ENCODE results near the gene FLCN.

FLCN gene

GRCh38 chr17:17180741-17181525, 56.0 kb downstream of the FLCN start:
- no peak for TF ChIP-seq CTCF (IDR thresholded peaks at IDR 0.05; ENCODE audit: low read depth, low read length)
- no peak overlapping the region for H3K4me3 ChIP-seq (replicated peaks in 1 of 2; ENCODE audit: low read depth in 2 of 2, low read length in 2 of 2)
- DNase-seq (ENCODE audit: low read depth in 2 of 2): no peak

- TF ChIP-seq CTCF (IDR thresholded peaks at IDR 0.05; ENCODE audit: low read depth, low read length): no peak
- no peak overlapping the region for H3K4me3 ChIP-seq (replicated peaks in 1 of 2; ENCODE audit: low read depth in 2 of 2, low read length in 2 of 2)
- DNase-seq (ENCODE audit: low read depth in 2 of 2): no peak
These were observed 56.8 kb downstream of the FLCN start for GRCh38 chr17:17180141-17180603.

- H3K4me3 ChIP-seq (replicated peaks in 1 of 2; ENCODE audit: low read depth in 2 of 2, low read length in 2 of 2): no peak overlapping the region
- TF ChIP-seq CTCF (IDR thresholded peaks at IDR 0.05; ENCODE audit: low read depth, low read length): no peak
- no peak for DNase-seq (ENCODE audit: low read depth in 2 of 2)
These were observed 57.6 kb downstream of the FLCN start for GRCh38 chr17:17179371-17179827.

GRCh38 chr17:17177176-17177575, 59.8 kb downstream of the FLCN start:
- no peak for TF ChIP-seq CTCF (IDR thresholded peaks at IDR 0.05; ENCODE audit: low read depth, low read length)
- no peak overlapping the region for H3K4me3 ChIP-seq (replicated peaks in 1 of 2; ENCODE audit: low read depth in 2 of 2, low read length in 2 of 2)
- DNase-seq (ENCODE audit: low read depth in 2 of 2): no peak

GRCh38 chr17:17176341-17176740, 60.6 kb downstream of the FLCN start:
- no peak for DNase-seq (ENCODE audit: low read depth in 2 of 2)
- no peak for TF ChIP-seq CTCF (IDR thresholded peaks at IDR 0.05; ENCODE audit: low read depth, low read length)
- no peak overlapping the region for H3K4me3 ChIP-seq (replicated peaks in 1 of 2; ENCODE audit: low read depth in 2 of 2, low read length in 2 of 2)

GRCh38 chr17:17175917-17176316, 61.1 kb downstream of the FLCN start:
- H3K4me3 ChIP-seq (replicated peaks in 1 of 2; ENCODE audit: low read depth in 2 of 2, low read length in 2 of 2): no peak overlapping the region
- no peak for DNase-seq (ENCODE audit: low read depth in 2 of 2)
- TF ChIP-seq CTCF (IDR thresholded peaks at IDR 0.05; ENCODE audit: low read depth, low read length): no peak
